CD4-positive, alpha-beta T cell treated with Interleukin-6 for 4 hours (primary cell): ENCODE measurements around the gene SLC25A1.
A peak's percentile ranks its signal among the peaks of the same experiment; 100 is the strongest.
"Not testable (repeated sequence)": the region's sequence is repeated elsewhere in the genome, so short reads cannot be mapped to it uniquely, and the experiment has no call there.

ENCODE experiments used
- DNase-seq: peaks from one replicate; pipeline ENCODE4 v3.0.0-alpha.2; 2020; ENCODE audit warnings: mixed read lengths

SLC25A1 gene

GRCh38 chr22:19179497-19180048, 1.0 kb upstream of the SLC25A1 start:
- DNase-seq: peak; percentile 54

GRCh38 chr22:19178065-19178656, 375 bp downstream of the SLC25A1 start:
- peak; percentile 69 for DNase-seq

DNA sequence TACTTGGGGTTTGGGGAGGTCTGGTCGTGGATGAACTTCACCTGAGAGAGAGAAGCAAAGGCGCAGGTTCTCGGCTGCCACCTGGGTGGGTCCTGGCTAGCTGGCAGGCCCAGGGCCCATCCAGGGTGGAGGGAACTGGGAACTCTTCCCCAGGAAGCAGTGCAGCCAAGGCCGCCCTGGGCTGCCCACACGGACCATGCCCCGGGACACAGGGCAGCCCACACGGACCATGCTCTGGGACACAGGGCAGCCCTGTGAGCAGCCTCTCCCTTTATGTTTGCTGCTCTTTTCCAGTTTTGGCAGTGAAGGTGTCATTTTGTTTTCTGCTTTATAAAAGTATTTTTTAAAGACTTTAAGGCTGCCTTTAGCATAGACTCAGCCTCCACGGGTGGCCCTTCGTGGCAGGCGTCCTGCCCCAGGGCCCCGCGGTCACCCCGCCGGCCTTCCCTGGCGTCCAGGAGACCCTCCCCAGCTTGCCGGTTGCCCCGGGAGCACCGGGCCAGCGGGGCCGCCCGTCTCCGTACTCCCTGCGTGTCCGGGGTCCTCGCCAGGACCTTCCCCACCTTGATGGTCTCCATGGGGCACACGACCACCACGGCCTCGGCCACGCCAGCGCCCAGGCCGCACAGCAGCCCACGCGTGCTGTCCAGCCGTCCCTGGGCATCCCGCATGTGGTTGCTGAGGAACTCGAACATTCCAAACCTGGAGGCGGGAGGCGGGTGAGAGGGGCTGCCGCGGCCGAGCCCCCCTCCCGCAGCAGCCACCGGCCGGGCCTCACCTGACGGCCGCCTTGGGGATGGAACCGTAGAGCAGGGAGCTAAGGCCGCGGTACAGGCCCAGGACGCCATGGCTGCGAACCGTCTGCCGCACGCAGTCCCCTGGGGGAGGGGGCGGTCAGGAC, 1.1 kb downstream of the SLC25A1 start:
- DNase-seq: no peak

- DNase-seq: no peak
Observed at GRCh38 chr22:19176732-19177131, 1.8 kb downstream of the SLC25A1 start.

GRCh38 chr22:19176175-19176643, 2.3 kb downstream of the SLC25A1 start:
- no peak for DNase-seq

DNA sequence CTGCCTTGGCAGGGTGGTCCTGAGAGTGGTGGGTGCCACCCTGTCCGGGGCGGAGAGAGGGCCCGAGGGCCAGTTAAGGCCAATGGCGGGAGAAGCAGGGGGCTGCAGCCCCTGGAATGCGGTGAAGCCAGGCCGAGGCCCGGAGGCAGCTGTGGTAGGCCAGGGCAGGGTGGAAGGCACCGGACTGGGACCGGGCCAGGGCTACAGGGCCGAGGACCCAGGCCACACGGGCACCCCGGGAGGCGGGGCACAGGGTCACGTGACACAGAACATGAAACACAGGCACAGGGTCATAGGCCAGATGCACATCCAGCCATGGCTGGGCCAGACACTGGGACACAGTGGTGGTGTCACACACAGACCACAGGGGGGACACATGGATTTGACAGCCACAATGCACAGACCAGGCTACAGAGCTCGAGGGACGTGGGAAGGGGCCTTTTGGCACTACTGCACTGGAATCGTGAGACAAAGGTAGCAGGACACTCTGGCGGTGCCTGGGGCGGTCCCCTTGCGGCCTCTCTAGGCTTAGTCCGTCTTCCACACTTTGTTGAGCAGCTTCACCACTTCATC, 2.8 kb downstream of the SLC25A1 start:
- DNase-seq: no peak

DNA sequence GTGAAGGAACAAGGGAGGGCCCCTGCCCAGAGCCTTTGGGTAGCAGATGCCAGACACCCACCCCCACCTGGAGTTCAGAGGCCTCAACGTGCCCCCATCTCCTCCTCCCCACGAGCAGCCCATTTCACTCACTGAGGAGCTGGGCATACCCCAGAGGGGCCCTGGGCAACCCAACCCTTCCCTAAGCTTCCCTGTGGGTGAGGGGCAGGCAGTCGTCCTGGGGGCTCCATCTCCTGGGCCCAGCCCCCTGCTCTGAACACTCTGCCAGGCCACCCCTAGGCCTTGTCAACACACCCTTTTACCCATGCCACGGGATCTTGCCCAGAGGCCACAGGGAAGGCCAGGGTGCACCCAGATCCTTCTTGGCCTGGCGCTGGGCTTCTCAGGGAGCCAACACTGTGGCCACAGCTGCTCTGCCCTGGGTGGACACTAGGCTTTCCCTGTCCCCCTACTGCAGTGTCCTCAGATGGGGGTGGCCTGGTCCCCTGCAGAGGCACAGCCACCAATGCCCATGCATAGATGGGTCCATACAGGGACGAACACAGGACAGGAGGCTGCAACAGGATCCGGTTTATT, 3.4 kb downstream of the SLC25A1 start:
- DNase-seq: no peak

GRCh38 chr22:19174106-19175025, 4.2 kb downstream of the SLC25A1 start:
- DNase-seq: no peak

- DNase-seq: no peak
Observed at GRCh38 chr22:19173047-19174035, 5.2 kb downstream of the SLC25A1 start.

- no peak for DNase-seq
Observed at GRCh38 chr22:19172213-19173046, 6.1 kb downstream of the SLC25A1 start.

DNA sequence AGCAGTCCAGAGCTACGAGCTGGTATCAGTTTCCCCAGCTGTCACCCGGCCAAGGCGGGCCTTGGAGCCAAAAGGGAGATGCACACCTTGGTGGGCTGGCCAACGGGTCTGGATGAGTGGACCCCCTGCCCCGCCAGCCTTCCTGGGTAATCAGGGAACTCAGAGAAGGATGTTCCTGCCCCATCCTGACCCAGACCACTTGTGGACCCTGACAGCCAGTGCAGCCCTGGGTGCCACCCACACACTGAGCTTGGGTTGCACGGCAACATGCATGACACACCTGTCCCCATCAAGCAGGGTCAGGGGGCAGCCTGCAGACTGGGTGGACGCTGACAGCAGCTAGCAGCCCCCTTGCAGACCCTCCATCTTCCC, 8.6 kb downstream of the SLC25A1 start:
- no peak for DNase-seq

GRCh38 chr22:19169002-19169946, 9.3 kb downstream of the SLC25A1 start:
- DNase-seq: peak; percentile 3

DNA sequence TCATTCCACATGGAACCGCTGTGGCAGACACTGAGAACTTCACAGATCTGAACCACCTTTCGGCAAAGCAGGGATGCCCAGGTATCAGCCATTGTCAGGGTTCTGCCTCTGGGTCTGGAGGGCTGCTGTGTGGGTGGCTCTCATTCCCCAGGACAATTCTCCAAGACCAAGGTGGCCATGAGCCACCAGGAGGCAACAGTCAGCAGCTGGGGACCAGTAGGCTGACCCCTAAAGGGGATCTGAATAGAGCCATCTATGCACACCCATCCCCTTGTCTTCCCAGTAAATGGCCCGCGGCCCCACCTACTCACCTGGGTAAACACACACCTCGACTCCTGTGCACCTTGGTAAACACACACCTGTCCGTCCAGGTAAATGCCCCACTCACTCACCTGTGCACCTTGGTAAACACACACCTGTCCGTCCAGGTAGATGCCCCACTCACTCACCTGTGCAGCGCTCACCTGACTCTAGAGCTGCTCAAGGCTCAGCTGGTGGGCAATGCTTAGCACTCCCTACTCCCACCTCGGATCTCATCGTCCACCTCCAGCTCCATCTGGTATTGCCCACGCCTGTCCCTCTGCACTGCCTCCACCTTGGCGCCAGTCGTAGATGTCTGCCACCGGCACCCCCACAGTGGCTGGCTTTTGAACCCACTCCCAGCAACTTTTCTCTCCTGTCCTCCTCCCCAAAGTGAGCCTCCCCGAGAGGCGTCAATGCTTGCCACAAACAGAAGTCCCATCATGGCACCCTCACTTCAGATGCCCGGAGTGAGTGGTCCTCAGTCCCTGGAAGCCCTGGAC, 10.2 kb downstream of the SLC25A1 start:
- no peak for DNase-seq

DNA sequence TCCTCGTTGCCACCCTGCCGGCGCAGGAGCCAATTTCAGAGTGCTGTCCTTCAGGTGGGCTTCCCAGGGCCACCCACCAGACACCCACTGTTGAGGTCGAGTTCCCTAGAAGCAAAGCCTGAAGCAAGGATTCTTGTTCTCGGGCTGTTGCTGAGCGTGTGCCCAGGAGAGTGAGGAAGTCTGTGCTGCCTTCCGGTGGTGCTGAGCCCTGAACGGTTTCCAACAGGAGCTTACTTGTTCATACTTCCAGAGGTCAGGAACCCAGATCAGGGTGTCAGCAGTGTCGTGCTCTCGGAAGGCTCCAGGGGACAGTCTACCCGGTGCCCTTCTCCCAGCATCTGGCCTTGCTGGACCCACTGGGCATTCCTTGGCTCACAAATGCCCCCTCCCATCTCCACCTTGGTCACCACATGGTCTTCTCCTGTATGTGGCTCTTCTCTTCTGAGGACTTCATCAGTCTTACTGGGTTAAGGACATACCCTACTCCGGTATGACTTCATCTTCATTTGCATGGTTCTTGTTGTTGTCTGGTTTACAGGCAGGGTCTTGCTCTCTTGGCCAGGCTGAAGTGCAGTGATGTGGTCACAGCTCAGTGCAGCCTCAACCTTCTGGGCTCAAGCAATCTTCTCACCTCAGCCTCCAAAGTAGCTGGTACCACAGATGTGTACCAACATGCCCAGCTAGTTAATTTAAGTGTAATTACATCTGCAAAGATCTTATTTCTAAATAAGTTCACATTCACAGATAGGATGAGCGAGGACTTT, 11.2 kb downstream of the SLC25A1 start:
- no peak for DNase-seq

GRCh38 chr22:19166421-19166820, 12.1 kb downstream of the SLC25A1 start:
- DNase-seq: no peak

- no peak for DNase-seq
Observed at GRCh38 chr22:19164425-19164824, 14.1 kb downstream of the SLC25A1 start.

DNA sequence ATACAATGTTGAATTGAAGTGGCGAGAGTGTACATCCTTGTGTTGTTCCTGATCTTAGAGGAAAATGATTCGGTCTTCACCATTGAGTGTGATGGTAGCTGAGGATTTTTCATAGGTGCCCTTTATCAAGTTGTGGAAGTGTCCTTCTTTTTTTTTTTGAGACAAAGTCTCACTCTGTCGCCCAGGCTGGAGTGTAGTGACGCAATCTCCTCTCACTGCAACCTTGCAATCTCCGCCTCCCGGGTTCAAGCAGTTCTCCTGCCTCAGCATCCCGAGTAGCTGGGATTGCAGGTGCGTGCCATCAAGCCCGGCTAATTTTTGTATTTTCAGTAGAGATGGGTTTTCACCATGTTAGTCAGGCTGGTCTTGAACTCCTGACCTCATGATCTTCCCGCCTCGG, 19.9 kb downstream of the SLC25A1 start:
- DNase-seq: not testable (repeated sequence)
